ENCODE measurements around the gene CRCP. TPM values are rescaled to one million over a fixed set of nuclear protein-coding genes. Genes with fewer than 3 reads are reported as not detected.
A peak's percentile ranks its signal among the peaks of the same experiment; 100 is the strongest.
"Not testable (repeated sequence)": the region's sequence is repeated elsewhere in the genome, so short reads cannot be mapped to it uniquely, and the experiment has no call there.

Gene CRCP
- total RNA-seq, 1 experiment from 2014 or later = 59.0 TPM

GRCh38 chr7:66108410-66108809 lies 6.2 kb upstream of the CRCP start:
- not testable (repeated sequence) for DNase-seq (ENCODE audit: low read depth)

- DNase-seq (ENCODE audit: low read depth) = peak; percentile 99
These were observed 3.8 kb upstream of the CRCP start for GRCh38 chr7:66110856-66111255.

- not testable (repeated sequence) for DNase-seq (ENCODE audit: low read depth)
These were observed 2.2 kb downstream of the CRCP start for GRCh38 chr7:66116680-66117420.

- no peak for DNase-seq (ENCODE audit: low read depth)
These were observed 4.0 kb downstream of the CRCP start for GRCh38 chr7:66118603-66119002.

- DNase-seq (ENCODE audit: low read depth) = no peak
These were observed 4.7 kb downstream of the CRCP start for GRCh38 chr7:66119245-66119850.

- DNase-seq (ENCODE audit: low read depth) = no peak
These were observed 8.5 kb downstream of the CRCP start for GRCh38 chr7:66123175-66123528.

- DNase-seq (ENCODE audit: low read depth) = not testable (repeated sequence)
These were observed 9.9 kb downstream of the CRCP start for GRCh38 chr7:66124569-66124861.

- DNase-seq (ENCODE audit: low read depth) = no peak
These were observed 10.5 kb downstream of the CRCP start for GRCh38 chr7:66125052-66125694.

- DNase-seq (ENCODE audit: low read depth) = peak; percentile 46
These were observed 11.2 kb downstream of the CRCP start for GRCh38 chr7:66125781-66126352.

- not testable (repeated sequence) for DNase-seq (ENCODE audit: low read depth)
These were observed 12.5 kb downstream of the CRCP start for GRCh38 chr7:66127172-66127571.

- DNase-seq (ENCODE audit: low read depth) = peak; percentile 59
These were observed 24.5 kb downstream of the CRCP start for GRCh38 chr7:66138994-66139752.

GRCh38 chr7:66140924-66141323 lies 26.3 kb downstream of the CRCP start:
- peak; percentile 73 for DNase-seq (ENCODE audit: low read depth)

- no peak for DNase-seq (ENCODE audit: low read depth)
These were observed 27.7 kb downstream of the CRCP start for GRCh38 chr7:66142334-66142733.

- no peak for DNase-seq (ENCODE audit: low read depth)
These were observed 28.3 kb downstream of the CRCP start for GRCh38 chr7:66142996-66143395.

- DNase-seq (ENCODE audit: low read depth) = no peak
These were observed 29.3 kb downstream of the CRCP start for GRCh38 chr7:66143876-66144332.

- DNase-seq (ENCODE audit: low read depth) = no peak
These were observed 30.9 kb downstream of the CRCP start for GRCh38 chr7:66145400-66146104.

- peak; percentile 57 for DNase-seq (ENCODE audit: low read depth)
These were observed 32.1 kb downstream of the CRCP start for GRCh38 chr7:66146701-66147100.

GRCh38 chr7:66147657-66148056 lies 33.0 kb downstream of the CRCP start:
- not testable (repeated sequence) for DNase-seq (ENCODE audit: low read depth)

GRCh38 chr7:66150471-66150870 lies 35.8 kb downstream of the CRCP start:
- DNase-seq (ENCODE audit: low read depth) = peak; percentile 79

- peak; percentile 80 for DNase-seq (ENCODE audit: low read depth)
These were observed 37.9 kb downstream of the CRCP start for GRCh38 chr7:66152371-66153191.
